A549 treated with AZD9567 at 1 μM for 4 hours (cell line): ENCODE results near the gene OR8B2. TPM values are rescaled to one million over a fixed set of nuclear protein-coding genes. Genes with fewer than 3 reads are reported as not detected.

Source experiments
- total RNA-seq: library from RNA; stranded (reverse); fragments of 200-300 nt; extraction: Qiagen RNA extraction; gene quantifications from 5 replicates; pipeline ENCODE4 v1.2.3, GENCODE V29; 2022; ENCODE audit not compliant: insufficient read depth

OR8B2 gene, protein sequence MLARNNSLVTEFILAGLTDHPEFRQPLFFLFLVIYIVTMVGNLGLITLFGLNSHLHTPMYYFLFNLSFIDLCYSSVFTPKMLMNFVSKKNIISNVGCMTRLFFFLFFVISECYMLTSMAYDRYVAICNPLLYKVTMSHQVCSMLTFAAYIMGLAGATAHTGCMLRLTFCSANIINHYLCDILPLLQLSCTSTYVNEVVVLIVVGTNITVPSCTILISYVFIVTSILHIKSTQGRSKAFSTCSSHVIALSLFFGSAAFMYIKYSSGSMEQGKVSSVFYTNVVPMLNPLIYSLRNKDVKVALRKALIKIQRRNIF
- not detected in 5 replicates for total RNA-seq

DNA sequence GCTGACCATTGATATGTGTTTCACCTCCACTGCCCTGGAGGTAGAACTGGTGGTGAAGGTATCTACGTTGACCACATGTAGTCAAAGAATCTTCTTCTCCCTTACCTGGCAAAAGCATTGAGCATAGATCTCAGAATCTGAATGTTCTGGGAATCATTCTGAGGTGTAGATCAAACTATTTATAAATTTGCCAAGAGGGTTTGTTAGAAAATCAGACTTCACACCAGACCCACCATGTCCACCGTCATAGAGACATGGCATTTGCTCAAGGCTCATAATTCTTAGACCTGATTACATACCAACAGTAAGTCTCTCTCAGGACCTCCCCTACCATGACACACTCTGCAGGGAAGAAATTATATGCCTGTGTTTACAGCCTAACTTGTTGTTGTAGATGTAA is at the start of gene OR8B2:
TSS of gene OR8B2 (minus strand) at position 101 of the 400 bp plus-strand sequence. CDS start 1,156 bp downstream, outside the sequence.

DNA sequence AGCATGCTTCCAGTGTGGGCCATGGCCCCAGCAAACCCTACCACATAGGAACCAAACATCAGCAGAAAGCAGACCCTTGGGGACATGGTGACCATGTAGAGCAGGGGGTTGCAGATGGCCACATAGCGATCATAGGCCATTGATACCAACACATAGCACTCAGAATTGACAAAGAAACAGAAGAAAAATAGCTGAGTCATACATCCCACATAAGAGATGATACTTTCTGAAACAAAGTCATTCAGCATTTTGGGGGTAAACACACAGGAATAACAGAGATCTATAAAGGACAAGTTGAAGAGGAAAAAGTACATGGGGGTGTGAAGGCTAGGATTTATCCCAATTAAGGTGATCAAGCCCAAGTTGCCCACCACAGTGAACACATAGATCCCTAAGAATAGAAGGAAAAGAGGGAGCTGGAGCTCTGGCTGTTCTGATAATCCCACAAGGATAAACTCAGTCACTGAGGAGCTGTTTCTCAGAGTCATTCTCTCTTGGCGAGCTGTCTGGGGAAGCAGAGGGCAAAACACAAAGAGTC is 40.2 kb upstream of the OR8B2 start, which contains the start of gene OR8B4:
TSS of gene OR8B4 (minus strand) at position 488 of the 538 bp plus-strand sequence. CDS start at position 488, 0 bp downstream.

DNA sequence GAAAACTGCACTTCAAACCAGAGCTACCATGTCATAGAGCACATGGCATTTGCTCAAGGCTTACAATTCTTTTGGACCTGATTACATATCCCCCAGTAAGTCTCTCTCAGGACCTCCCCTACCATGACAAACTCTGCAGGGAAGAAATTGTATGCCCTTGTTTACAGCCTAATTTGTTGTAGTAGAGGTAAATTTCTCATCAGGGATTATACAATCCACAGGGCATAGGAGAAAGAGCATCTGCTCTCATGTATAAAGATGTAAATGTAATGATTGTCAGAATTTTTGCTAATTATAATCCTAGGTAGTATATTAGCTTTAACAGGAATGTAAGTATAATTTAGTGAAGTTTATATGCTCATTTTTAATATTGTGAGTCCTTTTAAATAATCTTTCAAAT is 14.6 kb upstream of the OR8B2 start, which contains the start of gene OR8B3:
TSS of gene OR8B3 (minus strand) at position 101 of the 400 bp plus-strand sequence. CDS start 1,673 bp downstream, outside the sequence.

Other genes with a start within 250 kb of the OR8B2 start
- not detected in 5 replicates for gene OR10D3, start 201.2 kb downstream of the OR8B2 start, total RNA-seq
- gene OR8G1, start 143.4 kb downstream of the OR8B2 start, total RNA-seq = not detected in 5 replicates
- gene OR8G5, start 128.1 kb downstream of the OR8B2 start, total RNA-seq = not detected in 5 replicates
- not detected in 5 replicates for gene OR8D1, start 70.5 kb downstream of the OR8B2 start, total RNA-seq
- not detected in 5 replicates for gene OR8D2, start 64.3 kb downstream of the OR8B2 start, total RNA-seq
- gene OR8B3, start 14.5 kb upstream of the OR8B2 start, total RNA-seq = not detected in 5 replicates
- not detected in 5 replicates for gene OR8B4, start 40.4 kb upstream of the OR8B2 start, total RNA-seq
- gene OR8B8, start 61.2 kb upstream of the OR8B2 start, total RNA-seq = not detected in 5 replicates
- not detected in 5 replicates for gene OR8B12, start 159.2 kb upstream of the OR8B2 start, total RNA-seq
- not detected in 5 replicates for gene OR8A1, start 185.5 kb upstream of the OR8B2 start, total RNA-seq
- gene PANX3, start 226.9 kb upstream of the OR8B2 start, total RNA-seq = not detected in 5 replicates
- 11.5 to 17.9 TPM (median 16.5 TPM) in 5 replicates for gene TBRG1, start 238.4 kb upstream of the OR8B2 start, total RNA-seq